OCI-LY1 (cell line): Measurements from ENCODE around the gene RGS16.

Source experiments
- H2AFZ ChIP-seq: fragments of 200-600 bp; sonication (generic), shearing (Covaris generic); 2 replicates; pipeline ENCODE4 v1.6.0; 2014; ENCODE audit warnings: antibody characterized with exemption, mild to moderate bottlenecking, low read length
- H3F3A ChIP-seq: fragments of 200-600 bp; sonication (generic), shearing (Covaris generic); 2 replicates; pipeline ENCODE4 v1.6.0; 2014; ENCODE audit warnings: mild to moderate bottlenecking, antibody characterized with exemption, low read length, moderate library complexity; ENCODE audit not compliant: insufficient read depth
- H3K27ac ChIP-seq: fragments of 200-600 bp; sonication (generic); 2 replicates; pipeline ENCODE4 v1.5.1; 2014; ENCODE audit warnings: low read length, mixed run types, mild to moderate bottlenecking, low read depth; ENCODE audit not compliant: poor library complexity, severe bottlenecking
- H3K27me3 ChIP-seq: fragments of 200-600 bp; sonication (generic); 2 replicates; pipeline ENCODE4 v1.6.0; 2014; ENCODE audit warnings: antibody characterized with exemption, mild to moderate bottlenecking, low read length, moderate library complexity; ENCODE audit not compliant: insufficient read depth
- H3K36me3 ChIP-seq: fragments of 200-600 bp; sonication (generic); 2 replicates; pipeline ENCODE4 v1.6.1; 2014; ENCODE audit warnings: mild to moderate bottlenecking, antibody characterized with exemption, low read length, moderate library complexity, mixed read lengths; ENCODE audit not compliant: insufficient read depth
- H3K4me1 ChIP-seq: fragments of 200-600 bp; sonication (generic); 2 replicates; pipeline ENCODE4 v1.5.1; 2014; ENCODE audit warnings: mild to moderate bottlenecking, low read length, moderate library complexity; ENCODE audit not compliant: insufficient read depth, severe bottlenecking
- H3K4me2 ChIP-seq: fragments of 200-600 bp; sonication (generic), shearing (Covaris generic); 2 replicates; pipeline ENCODE4 v1.6.1; 2014; ENCODE audit warnings: low read length
- H3K4me3 ChIP-seq: fragments of 200-600 bp; sonication (generic); 2 replicates; pipeline ENCODE4 v1.5.1; 2014; ENCODE audit warnings: low read length, low read depth, mild to moderate bottlenecking, mixed read lengths; ENCODE audit not compliant: poor library complexity, severe bottlenecking
- H3K79me2 ChIP-seq: fragments of 200-600 bp; shearing (Covaris generic); 2 replicates; pipeline ENCODE4 v1.6.1; 2016; ENCODE audit warnings: mixed run types, low read length, mixed read lengths; ENCODE audit not compliant: insufficient read depth
- H3K9ac ChIP-seq: fragments of 200-600 bp; sonication (generic), shearing (Covaris generic); 2 replicates; pipeline ENCODE4 v1.6.1; 2014; ENCODE audit warnings: mild to moderate bottlenecking, low read length, mixed read lengths
- H3K9me2 ChIP-seq: fragments of 200-600 bp; sonication (generic), shearing (Covaris generic); 2 replicates; pipeline ENCODE4 v1.6.1; 2014; ENCODE audit warnings: low read depth, mild to moderate bottlenecking, low read length, mixed read lengths
- H3K9me3 ChIP-seq: fragments of 200-600 bp; shearing (Covaris generic); 2 replicates; pipeline ENCODE4 v1.6.1; 2014; ENCODE audit warnings: low read length, mixed read lengths
- H4K20me1 ChIP-seq: fragments of 200-600 bp; sonication (generic), shearing (Covaris generic); 2 replicates; pipeline ENCODE4 v1.6.0; 2016; ENCODE audit warnings: mild to moderate bottlenecking, low read length; ENCODE audit not compliant: insufficient read depth
- EZH2 ChIP-seq: fragments of 200-600 bp; sonication (generic), shearing (Covaris generic); IDR thresholded peaks from 2 replicates; pipeline ENCODE4 v1.8.0; 2017; ENCODE audit warnings: borderline replicate concordance, mixed run types, mild to moderate bottlenecking, antibody characterized with exemption, low read length, moderate library complexity, mixed read lengths
- TF ChIP-seq, protein P1 (sequence below): fragments of 200-600 bp; sonication (generic), shearing (Covaris generic); IDR thresholded peaks from 2 replicates; pipeline ENCODE4 v1.5.1; 2017; ENCODE audit warnings: mild to moderate bottlenecking, antibody characterized with exemption, low read length, moderate library complexity, mixed read lengths

RGS16 gene

DNA sequence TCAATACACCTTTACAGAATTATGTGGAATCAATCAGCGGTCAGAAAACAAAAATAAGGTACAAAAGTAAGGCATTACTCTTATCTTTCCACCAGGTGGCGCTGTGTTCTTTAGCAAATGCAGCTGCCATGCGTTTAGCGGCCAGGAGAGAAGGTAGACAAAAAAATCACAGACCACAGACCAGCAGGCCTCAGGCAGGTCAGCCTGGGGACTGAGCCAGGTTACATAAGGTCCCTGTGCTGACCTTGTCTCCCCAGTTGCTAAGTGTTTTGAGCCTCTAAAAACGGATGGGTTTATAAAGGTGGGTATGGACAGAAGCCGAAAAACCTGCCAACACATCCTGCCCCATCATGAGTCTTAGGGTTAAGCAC lies 2.8 kb downstream of the RGS16 start:
- H3K4me3 ChIP-seq = peak overlapping the region; percentile 73
- H3K9me2 ChIP-seq = no peaks in the 10 kb centered on the region
- H3K9me3 ChIP-seq = no peaks in the 10 kb centered on the region
- H3K9ac ChIP-seq = peak overlapping the region; percentile 37; the same call in 1 of the 2 replicates
- H3K27me3 ChIP-seq = no peaks in the 10 kb centered on the region
- H3K27ac ChIP-seq = peak overlapping the region; percentile 40
- no peaks in the 10 kb centered on the region for H4K20me1 ChIP-seq
- H3K4me2 ChIP-seq = peak overlapping the region; percentile 69
- no peak for TF ChIP-seq EZH2
- TF ChIP-seq, protein P1, sequence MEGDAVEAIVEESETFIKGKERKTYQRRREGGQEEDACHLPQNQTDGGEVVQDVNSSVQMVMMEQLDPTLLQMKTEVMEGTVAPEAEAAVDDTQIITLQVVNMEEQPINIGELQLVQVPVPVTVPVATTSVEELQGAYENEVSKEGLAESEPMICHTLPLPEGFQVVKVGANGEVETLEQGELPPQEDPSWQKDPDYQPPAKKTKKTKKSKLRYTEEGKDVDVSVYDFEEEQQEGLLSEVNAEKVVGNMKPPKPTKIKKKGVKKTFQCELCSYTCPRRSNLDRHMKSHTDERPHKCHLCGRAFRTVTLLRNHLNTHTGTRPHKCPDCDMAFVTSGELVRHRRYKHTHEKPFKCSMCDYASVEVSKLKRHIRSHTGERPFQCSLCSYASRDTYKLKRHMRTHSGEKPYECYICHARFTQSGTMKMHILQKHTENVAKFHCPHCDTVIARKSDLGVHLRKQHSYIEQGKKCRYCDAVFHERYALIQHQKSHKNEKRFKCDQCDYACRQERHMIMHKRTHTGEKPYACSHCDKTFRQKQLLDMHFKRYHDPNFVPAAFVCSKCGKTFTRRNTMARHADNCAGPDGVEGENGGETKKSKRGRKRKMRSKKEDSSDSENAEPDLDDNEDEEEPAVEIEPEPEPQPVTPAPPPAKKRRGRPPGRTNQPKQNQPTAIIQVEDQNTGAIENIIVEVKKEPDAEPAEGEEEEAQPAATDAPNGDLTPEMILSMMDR = peak; percentile 85
- no peak overlapping the region for H2AFZ ChIP-seq
- peaks cover 40% of the 10 kb centered on the region for H3K4me1 ChIP-seq
- H3K36me3 ChIP-seq = peaks cover 46% of the 10 kb centered on the region
- H3F3A ChIP-seq = no peaks in the 10 kb centered on the region
- H3K79me2 ChIP-seq = no peaks in the 10 kb centered on the region

DNA sequence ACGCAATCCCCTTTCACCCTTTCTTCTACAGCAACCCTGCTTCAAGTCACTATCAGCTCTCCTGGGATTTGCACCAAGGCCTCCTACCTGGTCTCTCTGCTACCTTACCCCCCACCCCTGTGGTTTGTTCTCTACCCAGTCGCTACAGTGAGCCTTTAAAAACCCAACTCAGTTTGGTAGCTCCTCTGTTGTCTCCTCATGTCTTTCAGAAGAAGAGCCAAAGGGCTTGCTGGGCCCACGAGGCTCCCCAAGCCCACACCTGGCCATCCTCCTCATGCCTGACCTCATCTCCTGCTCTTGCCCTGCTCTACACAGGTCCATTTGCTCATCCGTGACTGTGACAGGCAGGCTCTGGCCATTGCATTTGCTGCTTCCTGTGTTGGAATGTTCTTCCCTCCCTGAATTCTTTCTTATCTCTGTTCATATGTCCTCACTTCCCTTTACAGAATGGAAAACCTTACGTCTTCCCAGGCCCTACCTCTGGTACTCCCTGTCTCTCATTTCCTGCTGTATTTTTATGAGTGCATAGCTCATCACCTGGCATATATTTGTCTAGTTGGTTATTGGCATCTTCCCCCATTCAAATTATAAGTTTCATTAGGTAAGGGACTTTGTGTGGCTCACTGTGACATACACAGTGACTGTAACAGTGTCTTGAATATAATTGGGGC lies 3.3 kb downstream of the RGS16 start:
- Histone ChIP-seq H3K9me3 (no peaks in the 10 kb centered on the region), H3K79me2 (no peaks in the 10 kb centered on the region), H3K4me2 (no peak overlapping the region; the same call in 1 of the 2 replicates), H3K4me3 (no peak overlapping the region), H3K36me3 (peaks cover 46% of the 10 kb centered on the region), H3F3A (no peaks in the 10 kb centered on the region), H3K4me1 (peaks cover 40% of the 10 kb centered on the region), H3K9me2 (no peaks in the 10 kb centered on the region), H3K27me3 (no peaks in the 10 kb centered on the region), H2AFZ (no peak overlapping the region), H4K20me1 (no peaks in the 10 kb centered on the region), H3K9ac (no peak overlapping the region), H3K27ac (no peak overlapping the region)
- TF ChIP-seq, protein P1 = no peak
- TF ChIP-seq EZH2 = no peak

DNA sequence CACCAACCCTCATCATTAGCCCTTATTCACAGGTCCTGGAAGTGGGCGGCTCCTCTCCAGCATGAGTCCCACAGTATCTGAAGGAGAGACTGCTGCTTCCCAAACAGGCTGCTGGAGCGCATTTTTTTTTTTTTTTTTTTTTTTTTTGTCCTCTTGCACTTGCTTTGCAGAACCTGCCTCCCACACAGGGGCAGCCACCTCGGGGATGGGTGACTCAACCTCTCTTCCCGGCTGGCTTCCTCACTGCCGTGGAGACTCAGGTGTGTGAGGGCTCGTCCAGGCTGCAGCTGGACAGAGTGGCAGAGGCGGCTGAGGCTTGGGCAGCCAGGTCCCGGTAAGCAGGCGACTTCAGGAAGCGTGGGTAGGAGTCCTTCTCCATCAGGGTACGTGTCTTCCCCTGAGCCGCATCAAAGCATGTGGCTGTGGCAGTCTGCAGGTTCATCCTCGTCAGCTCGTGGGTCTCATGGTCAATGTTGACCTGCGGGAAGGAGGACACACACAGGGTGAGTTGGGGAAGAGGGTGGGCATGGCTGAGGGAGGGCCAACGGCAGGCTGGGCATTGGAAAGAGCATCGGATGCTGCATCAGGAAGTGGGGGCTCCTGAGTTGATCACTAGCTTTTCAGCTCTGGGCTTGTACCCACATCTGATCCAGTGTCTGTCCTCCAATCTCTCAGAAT lies 4.0 kb downstream of the RGS16 start:
- H3K9me3 ChIP-seq = no peaks in the 10 kb centered on the region
- no peaks in the 10 kb centered on the region for H3F3A ChIP-seq
- no peak overlapping the region for H3K9ac ChIP-seq
- TF ChIP-seq, protein P1 = no peak
- no peak for TF ChIP-seq EZH2
- no peak overlapping the region for H3K27ac ChIP-seq
- H3K4me1 ChIP-seq = peaks cover 40% of the 10 kb centered on the region
- H3K27me3 ChIP-seq = no peaks in the 10 kb centered on the region
- no peaks in the 10 kb centered on the region for H4K20me1 ChIP-seq
- no peaks in the 10 kb centered on the region for H3K9me2 ChIP-seq
- H3K4me3 ChIP-seq = no peak overlapping the region
- H3K36me3 ChIP-seq = peaks cover 46% of the 10 kb centered on the region
- H2AFZ ChIP-seq = no peak overlapping the region
- H3K79me2 ChIP-seq = no peaks in the 10 kb centered on the region
- H3K4me2 ChIP-seq = no peak overlapping the region
